Renal cortex interstitium (tissue), 15 donors: Measurements from ENCODE around the gene PARD6G. TPM values are rescaled to one million over a fixed set of nuclear protein-coding genes. Genes with fewer than 3 reads are reported as not detected.
"Not testable (repeated sequence)": the region's sequence is repeated elsewhere in the genome, so short reads cannot be mapped to it uniquely, and the experiment has no call there.

Experiments used
- DNase-seq, 11 donors: peaks; one replicate each; pipeline ENCODE4 v3.0.0-alpha.2; 2013; ENCODE audit warnings: low read depth in 9 of 11, low spot score in 4 of 11; ENCODE audit errors: extremely low read depth in 1 of 11
- long read RNA-seq, 16 experiments: transcript quantifications; one replicate each; lab custom pipeline, GENCODE V29; 2026
- polyA plus RNA-seq, 3 donors: library from polyadenylated mRNA; unstranded; fragments of 120-200 nt; gene quantifications; one replicate each; pipeline ENCODE4 v1.2.1, GENCODE V29; 2013; ENCODE audit not compliant: insufficient read length in 3 of 3

PARD6G gene, protein sequence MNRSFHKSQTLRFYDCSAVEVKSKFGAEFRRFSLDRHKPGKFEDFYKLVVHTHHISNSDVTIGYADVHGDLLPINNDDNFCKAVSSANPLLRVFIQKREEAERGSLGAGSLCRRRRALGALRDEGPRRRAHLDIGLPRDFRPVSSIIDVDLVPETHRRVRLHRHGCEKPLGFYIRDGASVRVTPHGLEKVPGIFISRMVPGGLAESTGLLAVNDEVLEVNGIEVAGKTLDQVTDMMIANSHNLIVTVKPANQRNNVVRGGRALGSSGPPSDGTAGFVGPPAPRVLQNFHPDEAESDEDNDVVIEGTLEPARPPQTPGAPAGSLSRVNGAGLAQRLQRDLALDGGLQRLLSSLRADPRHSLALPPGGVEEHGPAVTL
- polyA plus RNA-seq = 10 to 100 TPM; 29.4 to 33.8 (median 31.6) TPM
- long read RNA-seq, donor 1, partial matches to known transcripts = 0 of 4 reads
- long read RNA-seq, donor 1, other reads (novel, unspliced or antisense) = 0 of 4 reads
- long read RNA-seq, donor 2, partial matches to known transcripts = 0 of 4 reads
- long read RNA-seq, donor 2, other reads (novel, unspliced or antisense) = 0 of 4 reads
- long read RNA-seq, donor 3, transcript PARD6G-201 (3 exons, 3,868 nt) = major isoform, 9 of 10 reads
- long read RNA-seq, donor 3, partial matches to known transcripts = 0 of 10 reads
- long read RNA-seq, donor 3, other reads (novel, unspliced or antisense) = 0 of 10 reads
- long read RNA-seq, donor 4, partial matches to known transcripts = 0 of 2 reads
- long read RNA-seq, donor 4, other reads (novel, unspliced or antisense) = 0 of 2 reads
- long read RNA-seq, donor 5 = 0 reads
- long read RNA-seq, donor 6, transcript PARD6G-201 (3 exons, 3,868 nt) = major isoform, 8 of 9 reads
- long read RNA-seq, donor 6, partial matches to known transcripts = 0 of 9 reads
- long read RNA-seq, donor 6, other reads (novel, unspliced or antisense) = 0 of 9 reads
- long read RNA-seq, donor 7, partial matches to known transcripts = 0 of 2 reads
- long read RNA-seq, donor 7, other reads (novel, unspliced or antisense) = 0 of 2 reads
- long read RNA-seq, donor 8 = 0 reads
- long read RNA-seq, donor 9, transcript PARD6G-201 (3 exons, 3,868 nt) = major isoform, 5 of 5 reads
- long read RNA-seq, donor 9, partial matches to known transcripts = 0 of 5 reads
- long read RNA-seq, donor 9, other reads (novel, unspliced or antisense) = 0 of 5 reads
- long read RNA-seq, donor 10, transcript PARD6G-201 (3 exons, 3,868 nt) = major isoform, 6 of 7 reads
- long read RNA-seq, donor 10, partial matches to known transcripts = 0 of 7 reads
- long read RNA-seq, donor 10, other reads (novel, unspliced or antisense) = 0 of 7 reads
- long read RNA-seq, donor 11, transcript PARD6G-201 (3 exons, 3,868 nt) = major isoform, 5 of 5 reads
- long read RNA-seq, donor 11, partial matches to known transcripts = 0 of 5 reads
- long read RNA-seq, donor 11, other reads (novel, unspliced or antisense) = 0 of 5 reads
- long read RNA-seq, donor 12, partial matches to known transcripts = 0 of 1 reads
- long read RNA-seq, donor 12, other reads (novel, unspliced or antisense) = 0 of 1 reads
- long read RNA-seq, donor 13 = 0 reads
- long read RNA-seq, donor 14, partial matches to known transcripts = 0 of 3 reads
- long read RNA-seq, donor 14, other reads (novel, unspliced or antisense) = 0 of 3 reads
- long read RNA-seq, donor 15, transcript PARD6G-201 (3 exons, 3,868 nt) = major isoform, 6 of 6 reads
- long read RNA-seq, donor 15, partial matches to known transcripts = 0 of 6 reads
- long read RNA-seq, donor 15, other reads (novel, unspliced or antisense) = 0 of 6 reads
- long read RNA-seq, donor 16, transcript PARD6G-201 (3 exons, 3,868 nt) = major isoform, 13 of 23 reads
- long read RNA-seq, donor 16, partial matches to known transcripts = 0 of 23 reads
- long read RNA-seq, donor 16, other reads (novel, unspliced or antisense) = 9 of 23 reads

GRCh38 chr18:80247393-80247841 is at the start of gene PARD6G:
PARD6G (minus strand) TSS chr18:80247514; CDS start chr18:80247348, 166 bp downstream.
- DNase-seq = peak in 9 of 11 donors; percentile 29 to 69 (median 65)

- not testable (repeated sequence) for DNase-seq
Observed at GRCh38 chr18:80262241-80263033, 15.1 kb upstream of the PARD6G start.

GRCh38 chr18:80259610-80260009 is 12.3 kb upstream of the PARD6G start:
- no peak for DNase-seq

DNA sequence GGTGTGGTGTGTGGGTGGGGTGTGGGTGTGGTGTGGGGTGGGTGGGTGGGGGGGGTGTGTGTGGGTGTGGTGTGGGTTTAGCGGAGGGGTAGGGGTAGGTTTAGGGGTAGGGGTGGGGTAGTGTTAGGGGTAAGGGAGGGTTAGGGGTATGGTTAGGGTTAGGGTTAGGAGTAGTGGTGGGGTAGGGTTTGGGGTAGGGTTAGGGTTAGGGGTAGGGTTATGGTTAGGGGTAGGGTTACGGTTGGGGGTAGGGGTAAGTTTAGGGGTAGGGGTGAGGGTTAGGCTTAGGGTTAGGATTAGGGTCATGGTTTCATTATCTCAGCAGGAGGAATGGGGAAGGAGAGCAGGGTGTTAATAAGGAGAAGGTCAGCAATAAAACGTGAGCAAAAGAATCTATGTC is 11.3 kb upstream of the PARD6G start:
- no peak for DNase-seq

GRCh38 chr18:80257579-80258543 is 10.5 kb upstream of the PARD6G start:
- DNase-seq = peak in 1 of 11 donors; percentile 20

DNA sequence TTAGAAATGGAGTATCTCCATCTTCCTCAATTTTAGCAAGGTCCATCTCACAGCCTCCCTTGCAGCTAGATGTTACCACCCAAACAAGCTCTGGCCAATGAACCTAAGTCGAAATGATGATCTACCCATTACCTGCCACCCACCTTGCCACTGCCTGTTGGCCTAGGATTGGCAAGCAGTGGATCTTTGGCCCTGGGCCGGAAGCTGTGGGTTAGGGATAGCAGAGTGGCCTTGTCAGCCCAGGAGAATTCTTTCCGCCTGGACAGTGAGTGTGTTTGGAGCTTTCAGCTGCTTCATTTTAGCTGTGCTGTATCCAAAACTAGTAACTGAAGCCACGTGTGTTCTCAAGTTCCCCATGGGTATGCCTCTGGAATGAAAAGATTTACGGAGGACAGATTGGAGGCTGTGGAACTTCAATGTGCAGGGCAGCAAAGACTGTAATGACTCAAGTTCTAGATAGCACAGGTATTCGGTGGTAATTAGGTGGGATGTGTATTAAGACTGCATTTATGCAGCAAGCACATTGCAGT is 7.7 kb upstream of the PARD6G start:
- no peak for DNase-seq

GRCh38 chr18:80253871-80254492 is 6.7 kb upstream of the PARD6G start:
- DNase-seq = no peak

GRCh38 chr18:80253236-80253635 is 5.9 kb upstream of the PARD6G start:
- no peak for DNase-seq

GRCh38 chr18:80252136-80252535 is 4.8 kb upstream of the PARD6G start:
- no peak for DNase-seq

- no peak for DNase-seq
Observed at GRCh38 chr18:80251700-80252099, 4.4 kb upstream of the PARD6G start.

DNA sequence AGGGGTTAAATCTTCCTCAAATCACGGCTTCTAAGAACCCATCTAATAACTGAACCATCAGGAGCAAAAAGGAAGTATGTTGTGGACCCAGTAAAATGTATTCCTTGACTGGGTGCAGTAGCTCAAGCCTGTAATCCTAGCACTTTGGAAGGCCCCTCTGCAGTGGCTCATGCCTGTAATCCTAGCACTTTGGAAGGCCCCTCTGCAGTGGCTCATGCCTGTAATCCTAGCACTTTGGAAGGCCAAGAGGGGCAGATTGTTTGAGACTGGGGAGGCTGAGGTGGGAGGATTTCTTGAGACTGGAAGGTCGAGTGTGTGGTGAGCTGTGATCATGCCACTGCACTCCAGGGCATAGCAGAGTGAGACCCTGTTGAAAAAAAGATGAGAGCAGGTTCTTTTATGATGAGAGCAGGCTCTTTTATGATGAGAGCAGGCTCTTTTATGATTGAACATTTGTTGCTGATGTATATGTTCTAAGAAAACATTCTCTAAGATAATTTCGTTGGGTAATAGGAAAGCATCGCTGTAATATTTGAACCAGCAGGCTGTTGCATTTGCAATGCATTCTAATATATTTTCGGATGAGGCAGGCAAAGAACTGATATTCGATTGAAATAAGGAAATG is 3.5 kb upstream of the PARD6G start:
- DNase-seq = no peak

DNA sequence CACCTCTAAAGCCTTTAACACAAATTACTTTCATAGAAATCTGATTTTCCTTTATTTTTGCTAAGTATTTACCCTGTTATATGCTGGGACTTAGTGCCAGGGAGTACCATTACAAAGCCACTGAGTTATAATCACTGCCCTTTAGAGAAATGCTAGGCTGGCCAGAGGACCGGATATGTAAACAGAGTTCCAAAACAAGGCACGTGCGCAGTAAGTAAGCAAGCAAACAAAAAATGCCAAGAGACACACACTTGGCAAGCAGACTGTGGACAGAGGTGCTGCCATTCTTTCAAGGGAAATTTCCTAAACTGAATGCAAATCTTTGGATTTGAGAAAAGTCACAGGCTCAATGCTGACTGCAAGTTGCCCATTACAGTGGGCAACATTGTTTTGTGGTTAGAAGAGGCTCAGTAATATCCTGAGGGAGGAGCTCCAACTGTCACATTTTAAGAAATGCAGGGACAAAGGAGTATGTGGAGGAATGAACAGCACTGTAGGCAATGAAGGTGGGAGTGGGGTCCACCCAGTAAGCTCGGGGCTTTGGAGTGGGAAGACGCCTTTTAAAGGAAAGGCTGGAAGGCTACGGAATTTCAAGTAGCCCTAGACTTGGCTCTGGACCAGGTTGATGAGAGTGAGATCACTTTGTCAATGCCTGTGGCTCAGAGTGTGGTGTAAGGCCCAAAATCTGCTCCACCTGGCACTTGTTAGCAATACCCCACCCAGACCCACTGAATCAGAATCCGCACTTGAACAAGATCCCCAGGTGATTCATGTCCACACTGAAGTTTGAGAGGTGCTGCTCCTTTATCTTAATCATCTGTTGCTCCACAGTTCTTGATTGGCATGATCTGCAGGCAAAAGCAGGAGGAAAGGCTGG is 2.1 kb upstream of the PARD6G start:
- DNase-seq = no peak

DNA sequence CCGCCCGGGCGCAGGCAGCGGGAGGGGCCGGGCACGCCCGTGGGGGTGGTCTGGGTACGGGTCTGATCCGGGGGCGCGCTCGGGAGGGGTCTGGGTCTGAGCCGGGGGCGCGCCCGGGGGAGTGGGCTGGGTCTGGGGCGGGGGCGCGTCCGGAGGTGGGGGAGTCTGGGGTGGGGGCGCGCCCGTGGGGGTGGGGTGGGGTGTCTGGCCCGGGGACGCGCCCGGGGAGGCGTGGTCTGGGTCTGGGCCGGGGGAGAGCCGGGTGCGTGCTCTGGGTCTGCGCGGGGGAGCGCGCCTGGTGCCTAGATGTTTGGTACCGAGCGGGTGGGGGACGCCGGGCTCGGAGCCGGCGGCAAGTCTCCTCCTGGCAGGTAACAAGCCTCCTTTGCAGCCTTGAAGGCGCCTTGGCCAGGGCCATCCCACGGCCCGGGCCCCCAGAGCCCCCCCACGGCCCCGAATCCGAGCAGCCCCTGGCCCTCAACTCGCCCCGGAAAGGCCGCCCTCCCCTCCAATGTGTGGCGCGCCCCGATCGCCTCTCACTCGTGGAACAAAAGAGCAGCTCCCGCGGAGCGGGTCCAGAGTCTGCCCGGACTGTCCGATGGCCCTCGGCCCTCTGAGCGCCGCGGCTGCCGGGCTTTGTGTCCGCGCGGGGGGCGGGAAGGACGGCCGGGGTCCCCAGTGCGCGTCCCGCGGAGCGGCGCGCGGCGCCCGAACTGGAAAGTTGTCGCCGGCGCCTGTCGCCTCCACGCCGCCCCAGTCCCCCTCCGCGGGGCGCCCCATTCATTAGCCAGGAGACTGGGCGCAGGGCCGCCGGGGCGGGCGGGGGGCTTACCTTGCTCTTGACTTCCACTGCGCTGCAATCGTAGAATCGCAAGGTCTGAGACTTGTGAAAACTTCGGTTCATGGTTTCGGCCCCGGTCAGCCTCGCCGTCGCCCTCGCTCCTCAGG is 595 bp downstream of the PARD6G start:
- peak in 5 of 11 donors; percentile 25 to 50 (median 34) for DNase-seq
